NCI-H146 treated with DMSO at 0.1 percent for 48 hours (cell line): Measurements from ENCODE around the gene DHX57.
A peak's percentile ranks its signal among the peaks of the same experiment; 100 is the strongest.

Source experiments
- DNase-seq: peaks from one replicate; lab custom pipeline; 2025; ENCODE audit not compliant: unreplicated experiment; lab: John Stamatoyannopoulos, UW

DHX57 gene

GRCh38 chr2:38751596-38752410 is 123.9 kb downstream of the DHX57 start:
- peak; percentile 37 for DNase-seq

DNA sequence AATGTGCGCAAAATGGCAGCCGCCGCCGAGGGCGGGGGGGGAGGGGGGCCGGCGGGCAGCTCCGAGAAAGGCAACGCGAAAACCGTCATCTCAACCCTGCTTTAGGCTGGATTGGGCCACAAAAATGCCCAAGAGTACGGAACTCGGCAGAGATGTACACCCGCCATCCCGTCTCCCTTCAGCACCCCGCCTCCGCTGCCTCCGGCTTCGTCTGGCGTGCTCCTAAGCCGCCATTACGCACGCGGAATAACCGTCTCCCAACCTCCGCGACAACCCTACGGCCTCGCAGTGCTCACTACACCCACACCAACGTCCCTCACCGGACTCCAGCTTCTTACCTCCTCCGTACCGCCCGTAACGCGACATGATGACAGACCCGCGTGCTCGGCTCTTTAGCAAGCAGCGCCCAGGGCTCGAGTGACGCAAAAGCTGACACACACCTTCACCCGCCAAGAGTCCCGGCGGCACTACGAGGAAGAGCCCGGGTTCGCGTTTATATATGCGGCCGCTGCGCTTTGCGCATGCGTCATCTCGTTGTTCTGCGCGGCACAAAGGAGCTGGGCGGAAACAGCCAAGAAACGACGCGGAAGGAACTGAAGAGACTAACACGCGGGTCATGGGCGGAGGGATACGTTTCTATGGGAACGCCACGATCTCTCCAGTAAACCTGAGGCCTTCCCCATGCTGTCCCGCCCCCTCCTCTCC is 124.7 kb downstream of the DHX57 start, which contains the start of gene SRSF7:
TSS of gene SRSF7 (minus strand) at position 471 of the 705 bp plus-strand sequence. CDS start at position 366, 105 bp downstream.
- DNase-seq, result peak; percentile 97

GRCh38 chr2:38750011-38750890 is 125.5 kb downstream of the DHX57 start:
- no peak for DNase-seq

GRCh38 chr2:38748943-38749804 is 126.6 kb downstream of the DHX57 start:
- no peak for DNase-seq

- DNase-seq, result no peak
These were observed 127.3 kb downstream of the DHX57 start for GRCh38 chr2:38748391-38748790.

DNA sequence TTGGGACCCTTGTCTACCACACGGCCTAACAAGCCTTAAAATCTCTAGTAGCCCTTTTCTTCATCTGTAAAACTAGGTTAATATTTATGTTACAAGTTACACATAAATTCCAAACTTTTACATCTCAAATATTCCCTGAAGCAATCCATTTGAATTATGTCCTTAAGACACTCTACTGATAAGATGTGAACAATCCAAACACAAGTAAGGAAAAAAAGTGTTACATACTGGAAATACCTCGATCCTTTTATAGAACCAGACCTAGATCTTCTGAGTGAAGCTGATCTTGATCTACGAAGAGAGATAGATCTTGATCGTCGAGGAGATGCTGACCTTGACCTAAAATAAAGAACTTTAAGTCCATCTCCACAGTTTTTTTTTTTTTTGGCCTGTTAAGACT is 127.9 kb downstream of the DHX57 start:
- no peak for DNase-seq
